K562 (cell line): Measurements from ENCODE around the gene CLCN6. TPM values are rescaled to one million over a fixed set of nuclear protein-coding genes. Genes with fewer than 3 reads are reported as not detected.

ENCODE experiments used
- ATAC-seq: fragments of 200-7000 bp; cut with Tn5 transposase; 3 replicates; pipeline ENCODE4 v1.9.1; 2020; ENCODE audit warnings: moderate library complexity
- BruUV-seq: library from RNA; stranded (reverse); fragments of 400-500 nt; replicated peaks from 2 replicates; lab custom pipeline; 2021; lab: Mats Ljungman, UMichigan
- CTCF ChIA-PET: fragments of 300-600 bp; formaldehyde crosslinking; extraction: SDS; loops from one replicate; lab custom pipeline; 2021; ENCODE audit warnings: low intra/inter-chr PET ratio; lab: Yijun Ruan, JAX
- POLR2A ChIA-PET: fragments of 300-600, 350-650 bp; sonication (Branson Sonifier 250); formaldehyde crosslinking; extraction: SDS; loops from one replicate; lab custom pipeline; 2021; ENCODE audit warnings: antibody characterized with exemption, inconsistent platforms; lab: Yijun Ruan, JAX
- DNase-seq, 4 experiments: peaks; one replicate each; pipeline versions ENCODE4 v3.0.0 to v3.0.0-alpha.2; 2011 to 2018; ENCODE audit warnings: low spot score in 3 of 4, mixed read lengths in 3 of 4; ENCODE audit errors: extremely low read depth in 1 of 4
- FAIRE-seq: peaks from 2 replicates; lab custom pipeline; 2011; peaks lifted over from hg19 to GRCh38; lab: Jason Lieb, UNC
- H2AFZ ChIP-seq: 2 replicates; pipeline ENCODE4 v1.6.0; 2011; ENCODE audit warnings: low read depth, low read length, control low read depth, inconsistent platforms
- H3K27ac ChIP-seq: fragments of 200-600 bp; 3 replicates; pipeline ENCODE4 v1.8.0; 2011; ENCODE audit warnings: low read depth, mild to moderate bottlenecking, control low read depth, inconsistent platforms, low read length, moderate library complexity, mixed read lengths; ENCODE audit errors: extremely low read depth
- H3K27me3 ChIP-seq, 2 experiments: fragments of 300-600 bp in 1 of 2; 2 replicates in 1 of 2; 3 replicates in 1 of 2; pipeline versions ENCODE4 v1.6.0 to v1.8.0; 2011; ENCODE audit warnings: inconsistent platforms in 2 of 2, low read length in 2 of 2, mild to moderate bottlenecking in 1 of 2, mixed read lengths in 1 of 2, moderate library complexity in 1 of 2; ENCODE audit not compliant: control insufficient read depth in 2 of 2, insufficient read depth in 2 of 2
- H3K36me3 ChIP-seq: fragments of 300-600 bp; 3 replicates; pipeline ENCODE4 v1.8.0; 2011; ENCODE audit warnings: mild to moderate bottlenecking, low read length, inconsistent platforms; ENCODE audit not compliant: control insufficient read depth, insufficient read depth
- H3K4me1 ChIP-seq, 2 experiments: fragments of 200-600 bp in 1 of 2; replicated peaks in 1 of 2; 2 replicates in 1 of 2; 3 replicates in 1 of 2; pipeline versions ENCODE4 v1.5.1 to v1.8.0; 2011; ENCODE audit warnings: inconsistent platforms in 2 of 2, low read length in 2 of 2, mild to moderate bottlenecking in 1 of 2, mixed read lengths in 1 of 2, moderate library complexity in 1 of 2; ENCODE audit not compliant: control insufficient read depth in 2 of 2, insufficient read depth in 2 of 2
- H3K4me2 ChIP-seq: 2 replicates; pipeline ENCODE4 v1.6.1; 2011; ENCODE audit warnings: low read length, control low read depth, inconsistent platforms, mixed read lengths; ENCODE audit not compliant: insufficient read depth
- H3K4me3 ChIP-seq: fragments of 200-600 bp; sonication (generic), shearing (Covaris generic); 2 replicates; pipeline ENCODE4 v1.5.1; 2016; ENCODE audit warnings: control low read depth, inconsistent platforms
- H3K79me2 ChIP-seq: fragments of 200-600 bp; 3 replicates; pipeline ENCODE4 v1.8.0; 2011; ENCODE audit warnings: low read length, inconsistent platforms; ENCODE audit not compliant: control insufficient read depth, insufficient read depth
- H3K9ac ChIP-seq, 2 experiments: 2 replicates each; pipeline versions ENCODE4 v1.6.0 to v1.6.1; 2011; ENCODE audit warnings: low read depth in 2 of 2, low read length in 2 of 2, control low read depth in 1 of 2, inconsistent platforms in 1 of 2, mild to moderate bottlenecking in 1 of 2, mixed read lengths in 1 of 2; ENCODE audit not compliant: insufficient read depth in 1 of 2
- H3K9me1 ChIP-seq: one replicate; pipeline ENCODE4 v1.6.0; 2011; ENCODE audit warnings: inconsistent platforms, mild to moderate bottlenecking, low read length, moderate library complexity; ENCODE audit not compliant: control insufficient read depth, insufficient read depth
- H3K9me3 ChIP-seq: replicated peaks from 2 replicates; pipeline ENCODE4 v1.5.1; 2011; ENCODE audit warnings: low read depth, low read length, inconsistent platforms; ENCODE audit not compliant: control insufficient read depth, insufficient read depth
- H4K20me1 ChIP-seq: replicated peaks from 2 replicates; pipeline ENCODE4 v1.6.1; 2011; ENCODE audit warnings: low read length, inconsistent platforms, mixed read lengths; ENCODE audit not compliant: control insufficient read depth, insufficient read depth
- EGR1 ChIP-seq: fragments of 450-650 bp; conservative IDR thresholded peaks from 2 replicates; pipeline ENCODE4 v1.6.1; 2017; ENCODE audit warnings: mild to moderate bottlenecking
- FOSL1 ChIP-seq: fragments of 200-800 bp; sonication (Bioruptor generic); conservative IDR thresholded peaks from 2 replicates; pipeline ENCODE4 v1.6.1; 2016; ENCODE audit warnings: missing genetic modification characterization, missing compliant biosample characterization
- HIVEP1 ChIP-seq: fragments of 250-450 bp; sonication (Bioruptor Pico); IDR thresholded peaks from 2 replicates; pipeline ENCODE4 v1.4.0; 2020; ENCODE audit warnings: mild to moderate bottlenecking
- HNRNPH1 ChIP-seq: fragments of 200-400 bp; formaldehyde crosslinking; optimal IDR thresholded peaks from 2 replicates; pipeline ENCODE3; 2017; ENCODE audit warnings: low read depth, mild to moderate bottlenecking, low read length, moderate library complexity
- JUND ChIP-seq, 2 experiments: IDR thresholded peaks; 2 replicates in 1 of 2; 3 replicates in 1 of 2; pipeline ENCODE4 v1.6.1; 2011; ENCODE audit warnings: borderline replicate concordance in 2 of 2, low read depth in 2 of 2, low read length in 2 of 2, improper control_type of control experiment in 1 of 2, missing biosample characterization in 1 of 2, missing genetic modification characterization in 1 of 2, missing genetic modification reagents in 1 of 2
- NCOA2 ChIP-seq, 2 experiments: fragments of 450-650 bp; IDR thresholded peaks; 2 replicates each; pipeline ENCODE4 v1.6.1; 2018; ENCODE audit warnings: mild to moderate bottlenecking in 2 of 2, moderate library complexity in 1 of 2; ENCODE audit not compliant: partially characterized antibody in 2 of 2
- NFIC ChIP-seq: fragments of 450-650 bp; IDR thresholded peaks from 2 replicates; pipeline ENCODE4 v1.6.1; 2017; ENCODE audit warnings: mild to moderate bottlenecking, inconsistent platforms
- RBM22 ChIP-seq: fragments of 200-400 bp; formaldehyde crosslinking; IDR thresholded peaks from 2 replicates; pipeline ENCODE4 v1.6.1; 2018; ENCODE audit warnings: low read length, low read depth; ENCODE audit not compliant: poor library complexity, severe bottlenecking
- SMAD1 ChIP-seq: fragments of 150-350 bp; IDR thresholded peaks from 2 replicates; pipeline ENCODE4 v1.6.1; 2014; ENCODE audit warnings: low read length, low read depth; ENCODE audit not compliant: partially characterized antibody
- SREBF1 ChIP-seq: fragments of 150-350 bp; IDR thresholded peaks from 2 replicates; pipeline ENCODE4 v1.6.1; 2014; ENCODE audit warnings: antibody characterized with exemption, low read depth, low read length, borderline replicate concordance
- SRSF9 ChIP-seq: fragments of 200-400 bp; formaldehyde crosslinking; IDR thresholded peaks from 2 replicates; pipeline ENCODE4 v1.6.1; 2017; ENCODE audit warnings: low read depth, low read length, borderline replicate concordance
- ZFP30 ChIP-seq: fragments of 250-450 bp; sonication (Bioruptor Pico); IDR thresholded peaks from 2 replicates; pipeline ENCODE4 v1.8.0; 2022; ENCODE audit warnings: moderate library complexity, mild to moderate bottlenecking, inconsistent platforms, borderline replicate concordance
- ZNF384 ChIP-seq: IDR thresholded peaks from 2 replicates; pipeline ENCODE4 v1.6.1; 2012; ENCODE audit warnings: low read depth, low read length, improper control_type of control experiment
- ZNF444 ChIP-seq: fragments of 250-450 bp; sonication (Bioruptor Pico); IDR thresholded peaks from 2 replicates; pipeline ENCODE4 v1.4.0; 2020; ENCODE audit warnings: mild to moderate bottlenecking, moderate library complexity
- WGBS: fragments of 100-300 bp; shearing (Covaris generic); methylation state at CpG from one replicate; pipeline ENCODE4 v1.1.6; 2016; ENCODE audit warnings: low coverage, mixed read lengths; ENCODE audit not compliant: insufficient coverage; ENCODE audit errors: missing lambda C conversion rate; 5-methylcytosine and 5-hydroxymethylcytosine counted together
- in situ Hi-C: fragments of 300-500 bp; cut with MboI; formaldehyde crosslinking; loops from 4 replicates; pipeline ENCODE4 v1.15.0; 2018; ENCODE audit warnings: inconsistent platforms, mixed read lengths
- intact Hi-C: fragments of 100-400 bp; cut with micrococcal nuclease; formaldehyde crosslinking; loops from 2 replicates; pipeline ENCODE4 v1.14.2; 2022
- polyA plus RNA-seq, 8 experiments: library from polyadenylated mRNA; depleted of rRNA in 4 of 8; stranded (reverse) in 5 of 8; unstranded in 3 of 8; fragments of >200 nt; fragmentation: Nextera tagmentation in 2 of 8; fragmentation: Illumina TruSeq in 1 of 8; extraction: Ambion mirVana in 2 of 8; extraction: Trizol in 1 of 8; gene quantifications; 2 replicates each; pipeline versions ENCODE4 v1.2.1 to v1.2.3, GENCODE V29; 2011 to 2014; ENCODE audit warnings: inconsistent platforms in 1 of 8, missing spikeins in 1 of 8
- total RNA-seq, 7 experiments: library from RNA; depleted of rRNA in 6 of 7; stranded (reverse); fragments of >200 nt in 6 of 7; fragmentation: Illumina TruSeq in 2 of 7; extraction: Trizol in 2 of 7; gene quantifications; 2 replicates each; pipeline versions ENCODE4 v1.2.1 to v1.2.3, GENCODE V29; 2011 to 2021; ENCODE audit warnings: low replicate concordance in 1 of 7
- TF ChIP-seq, protein P1 (sequence below), 2 experiments: fragments of 450-650 bp in 1 of 2; sonication (generic) in 1 of 2; formaldehyde crosslinking in 1 of 2; IDR thresholded peaks in 1 of 2; conservative IDR thresholded peaks in 1 of 2; 2 replicates each; pipeline versions ENCODE4 v1.6.1 to v1.8.1; 2016 to 2023; ENCODE audit warnings: mild to moderate bottlenecking in 2 of 2, moderate library complexity in 2 of 2, inconsistent platforms in 1 of 2, missing genetic modification reagents in 1 of 2
- TF ChIP-seq, protein P2 (sequence below): fragments of 250-450 bp; sonication (Bioruptor Pico); IDR thresholded peaks from 2 replicates; pipeline ENCODE4 v1.8.0; 2022; ENCODE audit warnings: inconsistent platforms, mild to moderate bottlenecking, moderate library complexity, borderline replicate concordance

Gene CLCN6
- total and polyA plus RNA-seq, 9 of the 15 experiments (the other 6 are each of a cell fraction or from before 2014, with no cell fraction given): 2.0 to 21.8 (median 13.6) TPM

DNA sequence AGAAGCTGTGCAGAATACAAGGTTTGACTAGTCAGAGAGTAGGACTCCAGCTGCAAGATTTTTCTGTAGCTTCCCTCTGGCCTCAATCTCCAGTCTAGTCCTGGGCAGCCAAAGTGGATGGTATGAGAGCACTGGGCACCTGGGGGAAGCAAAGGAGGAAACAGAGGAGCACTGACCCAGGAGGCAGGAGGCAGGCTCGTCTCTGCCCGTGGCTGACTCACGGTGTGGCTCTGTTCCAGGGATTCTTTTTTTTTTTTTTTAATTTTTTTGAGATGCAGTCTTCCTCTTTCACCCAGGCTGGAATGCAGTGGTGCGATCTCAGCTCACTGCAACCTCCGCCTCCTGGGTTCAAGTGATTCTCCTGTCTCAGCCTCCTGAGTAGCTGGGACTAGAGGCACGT is 56.9 kb downstream of the CLCN6 start:
- no peak for FAIRE-seq
- in situ Hi-C loops: no loop called here

DNA sequence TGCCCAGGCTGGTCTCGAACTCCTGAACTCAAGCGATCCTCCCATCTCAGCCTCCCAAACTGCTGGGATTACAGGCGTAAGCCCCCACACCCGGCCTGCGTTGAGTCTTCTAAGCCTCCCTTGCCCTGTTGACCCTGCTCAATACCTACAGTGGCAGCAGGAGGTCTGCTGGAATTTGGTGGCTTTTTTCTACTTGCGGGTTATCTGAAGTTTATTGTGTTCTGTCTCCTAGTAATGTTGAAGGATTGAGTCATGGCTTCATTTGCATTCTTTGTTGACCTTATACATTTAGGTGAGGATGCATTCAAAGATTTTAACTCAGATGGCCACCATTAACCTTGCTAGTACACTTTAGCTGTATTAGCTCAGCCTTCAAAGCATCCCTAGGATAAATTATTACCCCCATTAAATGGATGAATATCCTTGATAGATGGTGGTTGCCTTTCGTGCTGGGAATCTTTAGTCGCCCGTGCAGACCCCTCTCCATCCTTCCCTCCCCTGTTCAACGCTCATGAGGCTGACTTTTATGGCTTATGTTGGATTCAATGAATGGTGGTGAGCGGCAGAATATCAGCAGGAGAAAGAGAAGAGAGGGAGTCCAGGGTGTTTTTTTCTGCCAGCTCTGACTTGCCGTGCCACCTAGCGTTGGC is 62.5 kb downstream of the CLCN6 start:
- FAIRE-seq: no peak
- in situ Hi-C loops: no loop called here
- TF ChIP-seq SMAD1 (no peak), HIVEP1 (no peak), EGR1 (no peak), SRSF9 (no peak), RBM22 (no peak), ZNF444 (CRISPR knock-in tag) (no peak), ZFP30 (CRISPR knock-in tag) (no peak)
- TF ChIP-seq, protein P1, sequence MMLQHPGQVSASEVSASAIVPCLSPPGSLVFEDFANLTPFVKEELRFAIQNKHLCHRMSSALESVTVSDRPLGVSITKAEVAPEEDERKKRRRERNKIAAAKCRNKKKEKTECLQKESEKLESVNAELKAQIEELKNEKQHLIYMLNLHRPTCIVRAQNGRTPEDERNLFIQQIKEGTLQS (IDR thresholded peaks at IDR 0.05): no peak
- TF ChIP-seq, protein P1 (CRISPR knock-in tag; conservative IDR thresholded peaks at IDR 0.05): no peak
- TF ChIP-seq, protein P2, sequence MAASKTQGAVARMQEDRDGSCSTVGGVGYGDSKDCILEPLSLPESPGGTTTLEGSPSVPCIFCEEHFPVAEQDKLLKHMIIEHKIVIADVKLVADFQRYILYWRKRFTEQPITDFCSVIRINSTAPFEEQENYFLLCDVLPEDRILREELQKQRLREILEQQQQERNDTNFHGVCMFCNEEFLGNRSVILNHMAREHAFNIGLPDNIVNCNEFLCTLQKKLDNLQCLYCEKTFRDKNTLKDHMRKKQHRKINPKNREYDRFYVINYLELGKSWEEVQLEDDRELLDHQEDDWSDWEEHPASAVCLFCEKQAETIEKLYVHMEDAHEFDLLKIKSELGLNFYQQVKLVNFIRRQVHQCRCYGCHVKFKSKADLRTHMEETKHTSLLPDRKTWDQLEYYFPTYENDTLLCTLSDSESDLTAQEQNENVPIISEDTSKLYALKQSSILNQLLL (CRISPR knock-in tag): no peak

More for the DNA sequence above, 56.9 kb downstream of the CLCN6 start:
- H3K4me3 ChIP-seq: no peak overlapping the region
- no peak overlapping the region for H3K4me2 ChIP-seq
- H3K36me3 ChIP-seq: no peaks in the 10 kb centered on the region
- no peak overlapping the region for H3K9ac ChIP-seq
- H3K27me3 ChIP-seq: peaks cover 27 to 29% of the 10 kb centered on the region in 2 experiments; a peak in 4 of 5 replicates
- TF ChIP-seq FOSL1 (tag) (peak; percentile 36; the same call in 1 of the 2 replicates), SREBF1 (no peak), NCOA2 (IDR thresholded peaks at IDR 0.05; ENCODE audit: partially characterized antibody in 2 of 2) (no peak), JUND (IDR thresholded peaks at IDR 0.05; ENCODE audit: borderline replicate concordance, low read depth, low read length) (0 out of 2 replicates have a peak, but pooled peaks have one; percentile 19), JUND (tag; IDR thresholded peaks at IDR 0.05; ENCODE audit: borderline replicate concordance, low read depth, low read length) (no peak), HNRNPH1 (no peak), NFIC (peak; percentile 58), ZNF384 (peak; percentile 47; the same call in 1 of the 2 replicates)
- intact Hi-C loops: no loop called here
- WGBS: 0% methylated on average over 5 of the region's 6 CpGs
- peaks cover 16% of the 10 kb centered on the region for H4K20me1 ChIP-seq
- no TSS peak for BruUV-seq
- POLR2A ChIA-PET: interaction anchor here (0.6 to 2.8 kb wide), 7 partner anchors 9 to 1292 kb away, joined by 3 to 17 read pairs (median 4); no protein-coding TSS in a partner anchor
- CTCF ChIA-PET: no interaction called here
- no peaks in the 10 kb centered on the region for H3K9me3 ChIP-seq
- no peak overlapping the region for H2AFZ ChIP-seq
- DNase-seq (no peak), ATAC-seq (no peak)
- peaks cover 0 to 10% of the 10 kb centered on the region in 2 experiments; a peak in 2 of 5 replicates for H3K4me1 ChIP-seq
- no peak overlapping the region for H3K27ac ChIP-seq
- no peaks in the 10 kb centered on the region for H3K9me1 ChIP-seq
- no peaks in the 10 kb centered on the region for H3K79me2 ChIP-seq

More for the DNA sequence above, 62.5 kb downstream of the CLCN6 start:
- Histone ChIP-seq H3K27me3 (peaks cover 8 to 13% of the 10 kb centered on the region in 2 experiments; a peak in 4 of 5 replicates), H3K4me1 (peaks cover 4 to 6% of the 10 kb centered on the region in 2 experiments; a peak in 4 of 5 replicates), H4K20me1 (no peaks in the 10 kb centered on the region), H3K4me3 (no peak overlapping the region), H3K9me1 (no peaks in the 10 kb centered on the region), H3K4me2 (no peak overlapping the region), H2AFZ (no peak overlapping the region), H3K9ac (no peak overlapping the region), H3K27ac (no peak overlapping the region), H3K9me3 (no peaks in the 10 kb centered on the region), H3K36me3 (no peaks in the 10 kb centered on the region), H3K79me2 (no peaks in the 10 kb centered on the region)
- intact Hi-C loops: no loop called here
- 1% methylated on average over 13 of the region's 13 CpGs for WGBS
- POLR2A ChIA-PET: interaction anchor here (0.5 to 8.2 kb wide), 7 partner anchors 14 to 790 kb away, joined by 3 to 114 read pairs (median 3); partner anchors contain the start of gene NPPA
- ATAC-seq (no peak), DNase-seq (no peak)
- no TSS peak for BruUV-seq
- CTCF ChIA-PET: no interaction called here
